Glutamatergic neuron (in vitro differentiated cells): Measurements from ENCODE around the gene EPB41L4A. TPM values are rescaled to one million over a fixed set of nuclear protein-coding genes. Genes with fewer than 3 reads are reported as not detected.

Experiments used
- DNase-seq: peaks from one replicate; pipeline ENCODE4 v3.0.0; 2022
- H3K27ac Mint-ChIP-seq: one replicate; pipeline ENCODE4 v1.8.0; 2020; ENCODE audit warnings: mild to moderate bottlenecking, mixed read lengths, inconsistent platforms; ENCODE audit not compliant: unreplicated experiment
- H3K27me3 Mint-ChIP-seq: one replicate; pipeline ENCODE4 v1.8.0; 2020; ENCODE audit warnings: mild to moderate bottlenecking, moderate library complexity, mixed read lengths, inconsistent platforms; ENCODE audit not compliant: unreplicated experiment
- H3K36me3 Mint-ChIP-seq: one replicate; pipeline ENCODE4 v1.8.0; 2020; ENCODE audit warnings: mild to moderate bottlenecking, mixed read lengths, inconsistent platforms; ENCODE audit not compliant: unreplicated experiment
- H3K4me1 Mint-ChIP-seq: one replicate; pipeline ENCODE4 v1.8.0; 2020; ENCODE audit warnings: mild to moderate bottlenecking, low read depth, mixed read lengths, inconsistent platforms; ENCODE audit not compliant: unreplicated experiment
- H3K4me3 Mint-ChIP-seq: one replicate; pipeline ENCODE4 v1.8.0; 2020; ENCODE audit warnings: mild to moderate bottlenecking, mixed read lengths, inconsistent platforms; ENCODE audit not compliant: unreplicated experiment
- H3K9me3 Mint-ChIP-seq: one replicate; pipeline ENCODE4 v1.8.0; 2020; ENCODE audit warnings: mild to moderate bottlenecking, moderate library complexity, mixed read lengths, inconsistent platforms; ENCODE audit not compliant: unreplicated experiment
- total RNA-seq: library from RNA; stranded (reverse); fragmentation: NEBNext Ultra II Directional; extraction: Animal tissue kit (Norgen Biotek cat#: 25700); gene quantifications from one replicate; pipeline ENCODE4 v1.2.1, GENCODE V29; 2021; ENCODE audit not compliant: unreplicated experiment
- TF ChIP-seq, protein P1 (sequence below): fragments of 200-600 bp; sonication (generic); IDR thresholded peaks from one replicate; pipeline ENCODE4 v1.5.0; 2021; ENCODE audit not compliant: partially characterized antibody, unreplicated experiment

Gene EPB41L4A
- total RNA-seq, 1 donor from 2014 or later: 125 TPM

DNA sequence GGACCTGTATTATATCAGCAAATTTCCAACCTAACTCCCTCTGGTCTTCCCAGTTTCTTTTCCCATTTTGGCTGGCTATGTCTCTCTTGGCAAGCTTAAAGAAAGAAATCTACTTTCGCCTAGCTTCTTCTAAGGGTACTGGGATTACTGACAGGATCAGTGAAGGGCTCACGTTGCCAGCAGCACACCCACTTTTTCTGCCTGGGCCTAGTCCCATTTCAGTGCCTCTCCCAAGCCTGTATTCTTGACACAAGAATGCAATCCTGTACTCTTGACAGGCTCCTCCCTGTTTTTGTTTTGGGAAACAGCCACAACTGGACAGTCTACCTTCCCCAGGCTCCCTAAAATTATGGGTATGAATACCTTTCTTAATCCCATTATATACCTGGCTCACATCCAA, 170.5 kb downstream of the EPB41L4A start:
- Mint-ChIP-seq H3K4me1 (peaks cover 5% of the 10 kb centered on the region), H3K9me3 (peaks cover 2% of the 10 kb centered on the region), H3K4me3 (no peak overlapping the region), H3K27ac (no peak overlapping the region), H3K27me3 (peaks cover 2% of the 10 kb centered on the region), H3K36me3 (no peaks in the 10 kb centered on the region)
- DNase-seq: no peak
- TF ChIP-seq, protein P1, sequence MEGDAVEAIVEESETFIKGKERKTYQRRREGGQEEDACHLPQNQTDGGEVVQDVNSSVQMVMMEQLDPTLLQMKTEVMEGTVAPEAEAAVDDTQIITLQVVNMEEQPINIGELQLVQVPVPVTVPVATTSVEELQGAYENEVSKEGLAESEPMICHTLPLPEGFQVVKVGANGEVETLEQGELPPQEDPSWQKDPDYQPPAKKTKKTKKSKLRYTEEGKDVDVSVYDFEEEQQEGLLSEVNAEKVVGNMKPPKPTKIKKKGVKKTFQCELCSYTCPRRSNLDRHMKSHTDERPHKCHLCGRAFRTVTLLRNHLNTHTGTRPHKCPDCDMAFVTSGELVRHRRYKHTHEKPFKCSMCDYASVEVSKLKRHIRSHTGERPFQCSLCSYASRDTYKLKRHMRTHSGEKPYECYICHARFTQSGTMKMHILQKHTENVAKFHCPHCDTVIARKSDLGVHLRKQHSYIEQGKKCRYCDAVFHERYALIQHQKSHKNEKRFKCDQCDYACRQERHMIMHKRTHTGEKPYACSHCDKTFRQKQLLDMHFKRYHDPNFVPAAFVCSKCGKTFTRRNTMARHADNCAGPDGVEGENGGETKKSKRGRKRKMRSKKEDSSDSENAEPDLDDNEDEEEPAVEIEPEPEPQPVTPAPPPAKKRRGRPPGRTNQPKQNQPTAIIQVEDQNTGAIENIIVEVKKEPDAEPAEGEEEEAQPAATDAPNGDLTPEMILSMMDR: no peak

DNA sequence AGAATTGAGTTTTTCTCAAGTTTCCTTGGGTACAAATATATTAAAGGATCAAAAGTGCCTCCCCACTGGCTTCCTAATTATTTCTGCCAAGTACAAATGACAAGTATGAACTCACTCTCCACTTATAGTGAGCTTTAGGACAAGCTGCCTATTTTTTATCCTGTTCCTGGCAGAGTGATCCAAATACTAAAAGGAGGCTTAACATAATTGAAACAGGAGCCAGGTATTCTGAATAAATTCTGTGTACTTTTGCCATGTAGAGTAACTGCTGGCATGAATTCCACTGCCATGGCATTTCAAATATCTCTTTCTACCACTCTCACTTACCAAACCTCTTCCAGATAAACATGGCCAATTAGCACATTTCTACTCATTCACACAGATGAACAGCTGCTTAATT, 171.1 kb downstream of the EPB41L4A start:
- Mint-ChIP-seq H3K4me1 (peaks cover 4% of the 10 kb centered on the region), H3K4me3 (no peak overlapping the region), H3K27me3 (peaks cover under 1% of the 10 kb centered on the region), H3K27ac (no peak overlapping the region), H3K36me3 (no peaks in the 10 kb centered on the region), H3K9me3 (peaks cover 1% of the 10 kb centered on the region)
- no peak for DNase-seq
- TF ChIP-seq, protein P1: no peak

DNA sequence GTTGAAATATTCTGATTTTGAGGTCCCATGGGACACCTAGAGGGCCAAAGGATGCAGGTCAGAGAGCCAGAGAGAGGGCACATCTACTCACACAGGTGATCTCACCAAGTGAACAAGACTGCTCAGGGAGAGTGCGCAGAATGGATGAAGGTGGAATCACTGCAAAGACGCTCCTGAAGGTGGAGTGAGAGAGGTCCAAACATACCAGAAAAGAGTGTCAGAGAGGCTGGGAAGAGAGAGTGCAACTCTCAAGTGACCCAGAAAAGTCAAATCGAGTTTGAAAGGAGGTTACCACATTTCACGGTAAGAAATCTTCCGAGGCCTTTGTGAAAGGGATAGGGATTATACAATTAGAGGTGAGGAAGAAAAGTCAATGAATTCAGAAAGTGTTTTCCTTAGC, 173.4 kb downstream of the EPB41L4A start:
- no peak for DNase-seq
- no peak overlapping the region for H3K4me3 Mint-ChIP-seq
- H3K4me1 Mint-ChIP-seq: peaks cover 4% of the 10 kb centered on the region
- no peaks in the 10 kb centered on the region for H3K27me3 Mint-ChIP-seq
- H3K27ac Mint-ChIP-seq: no peak overlapping the region
- H3K9me3 Mint-ChIP-seq: no peaks in the 10 kb centered on the region
- no peaks in the 10 kb centered on the region for H3K36me3 Mint-ChIP-seq
- TF ChIP-seq, protein P1: no peak

DNA sequence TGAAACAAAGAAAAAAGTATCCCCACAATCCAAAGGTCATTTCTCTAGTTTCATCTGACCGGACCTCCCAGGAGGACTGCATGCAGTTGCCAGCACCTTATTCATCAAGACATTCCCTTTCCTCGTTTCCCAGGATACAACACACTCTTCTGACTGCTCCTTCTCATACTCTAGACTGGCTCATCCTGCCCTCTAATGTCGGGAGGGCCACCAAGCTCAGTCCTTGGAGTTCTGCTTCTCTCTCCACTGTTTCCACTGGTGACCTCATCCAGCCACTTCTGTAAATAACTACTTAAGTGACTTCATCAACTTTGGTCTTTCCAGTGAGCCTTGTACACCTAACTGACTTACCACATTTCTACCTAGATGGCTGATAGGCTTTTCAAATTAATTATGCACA, 179.1 kb downstream of the EPB41L4A start:
- no peaks in the 10 kb centered on the region for H3K36me3 Mint-ChIP-seq
- H3K27me3 Mint-ChIP-seq: no peaks in the 10 kb centered on the region
- no peaks in the 10 kb centered on the region for H3K9me3 Mint-ChIP-seq
- H3K4me3 Mint-ChIP-seq: no peak overlapping the region
- no peak for DNase-seq
- H3K4me1 Mint-ChIP-seq: peaks cover 3% of the 10 kb centered on the region
- no peak overlapping the region for H3K27ac Mint-ChIP-seq
- TF ChIP-seq, protein P1: no peak

DNA sequence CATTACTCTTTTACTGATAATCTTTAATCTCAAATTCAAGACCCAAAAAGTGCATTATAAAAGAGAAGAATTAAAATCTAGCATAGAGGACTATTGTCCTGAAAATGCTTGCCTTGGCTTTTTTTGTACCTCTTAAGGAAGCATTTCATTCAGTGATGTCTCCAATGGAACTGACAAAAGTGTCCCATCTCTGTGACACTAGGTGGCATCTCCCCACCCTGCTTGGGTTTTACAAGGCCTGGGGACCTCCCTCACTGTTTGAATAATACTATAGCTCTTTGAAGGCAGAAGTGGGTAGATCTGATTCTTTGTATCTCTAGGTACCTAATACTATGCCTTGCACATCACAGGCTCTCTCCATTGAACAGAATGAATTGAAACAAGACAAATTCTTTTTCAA, 180.6 kb downstream of the EPB41L4A start:
- no peak for DNase-seq
- Mint-ChIP-seq H3K4me1 (peaks cover 7% of the 10 kb centered on the region), H3K4me3 (no peak overlapping the region), H3K36me3 (no peaks in the 10 kb centered on the region), H3K27ac (no peak overlapping the region), H3K27me3 (no peaks in the 10 kb centered on the region), H3K9me3 (no peaks in the 10 kb centered on the region)
- TF ChIP-seq, protein P1: no peak
